Left lung (tissue), 10 donors: Measurements from ENCODE around the gene TIMM29. TPM values are rescaled to one million over a fixed set of nuclear protein-coding genes. Genes with fewer than 3 reads are reported as not detected.

Experiments
- ATAC-seq: fragments of 200-7000 bp; cut with Tn5 transposase; one replicate; pipeline ENCODE4 v1.9.1; 2020; ENCODE audit warnings: moderate library complexity
- DNase-seq, 4 donors: peaks; one replicate each; pipeline ENCODE4 v3.0.0-alpha.2; 2013 to 2020
- H3K27ac ChIP-seq, 2 donors: fragments of 200-600 bp; sonication (generic) in 1 of 2; one replicate each; pipeline versions ENCODE4 v1.5.0 to v1.8.0; 2020 to 2021
- H3K27me3 ChIP-seq, 2 donors: fragments of 200-600 bp; sonication (generic) in 1 of 2; one replicate each; pipeline versions ENCODE4 v1.5.0 to v1.8.0; 2020 to 2021
- H3K36me3 ChIP-seq, 2 donors: fragments of 200-600 bp; sonication (generic) in 1 of 2; one replicate each; pipeline versions ENCODE4 v1.5.0 to v1.8.0; 2020 to 2021
- H3K4me1 ChIP-seq, 2 donors: fragments of 200-600 bp; one replicate each; pipeline ENCODE4 v1.8.0; 2021
- H3K4me3 ChIP-seq, 2 donors: fragments of 200-600 bp; sonication (generic) in 1 of 2; one replicate each; pipeline versions ENCODE4 v1.5.0 to v1.8.0; 2020 to 2021; ENCODE audit warnings: mild to moderate bottlenecking in 1 of 2
- H3K9me3 ChIP-seq, 2 donors: fragments of 200-600 bp; sonication (generic) in 1 of 2; one replicate each; pipeline versions ENCODE4 v1.5.0 to v1.8.0; 2020 to 2021
- CTCF ChIP-seq, 2 donors: fragments of 200-600 bp; sonication (generic) in 1 of 2; IDR thresholded peaks; one replicate each; pipeline versions ENCODE4 v1.5.0 to v1.8.0; 2021; ENCODE audit warnings: antibody characterized with exemption in 2 of 2
- intact Hi-C, 2 donors: fragments of 100-400 bp; cut with DNase I; formaldehyde crosslinking; loops; one replicate each; pipeline versions ENCODE4 v1.11.2 to v1.14.2; 2022
- polyA plus RNA-seq, 6 donors: library from polyadenylated mRNA; unstranded; fragments of 120-200 nt; gene quantifications; one replicate each; pipeline ENCODE4 v1.2.1, GENCODE V29; 2013; ENCODE audit not compliant: insufficient read length in 6 of 6
- total RNA-seq, 2 donors: library from RNA; stranded (reverse); fragmentation: NEBNext Ultra II Directional; extraction: Animal tissue kit (Norgen Biotek cat#: 25700); gene quantifications; one replicate each; pipeline ENCODE4 v1.2.1, GENCODE V29; 2021
- donor health status: DM: no; HTN: yes; CAD: no.
- donor health status: DM: no; HTN: no; CAD: no.

The TIMM29 gene
- total and polyA plus RNA-seq, 8 donors = 18.8 to 28.5 (median 25.3) TPM

- no peaks in the 10 kb centered on the region for H3K27me3 ChIP-seq
- DNase-seq (peak in 1 of 4 donors; percentile 74), ATAC-seq (peak; percentile 36)
- peaks cover 0 to under 1% of the 10 kb centered on the region in 2 donors for H3K4me1 ChIP-seq
- H3K36me3 ChIP-seq = no peaks in the 10 kb centered on the region
- intact Hi-C loops = no loop called here
- no peaks in the 10 kb centered on the region for H3K9me3 ChIP-seq
- H3K27ac ChIP-seq = peak overlapping the region in 1 of 2 donors; percentile 23
- TF ChIP-seq CTCF (IDR thresholded peaks at IDR 0.05) = no peak
- H3K4me3 ChIP-seq = no peak overlapping the region
Measured at GRCh38 chr19:10891405-10892086, 37.1 kb upstream of the TIMM29 start.

- H3K36me3 ChIP-seq = no peaks in the 10 kb centered on the region
- H3K9me3 ChIP-seq = no peaks in the 10 kb centered on the region
- no peak overlapping the region for H3K4me3 ChIP-seq
- ATAC-seq = no peak
- H3K27ac ChIP-seq = no peak overlapping the region
- DNase-seq = no peak
- peaks cover 6 to 8% of the 10 kb centered on the region in 2 donors for H3K4me1 ChIP-seq
- no peaks in the 10 kb centered on the region for H3K27me3 ChIP-seq
- TF ChIP-seq CTCF (IDR thresholded peaks at IDR 0.05) = no peak
- intact Hi-C loops = no loop called here
Measured at GRCh38 chr19:10892256-10892655, 36.4 kb upstream of the TIMM29 start.

- intact Hi-C loops = no loop called here
- Histone ChIP-seq H3K4me1 (peaks cover 6 to 10% of the 10 kb centered on the region in 2 donors), H3K4me3 (no peak overlapping the region), H3K9me3 (no peaks in the 10 kb centered on the region), H3K27me3 (no peaks in the 10 kb centered on the region), H3K27ac (no peak overlapping the region), H3K36me3 (no peaks in the 10 kb centered on the region)
- TF ChIP-seq CTCF (IDR thresholded peaks at IDR 0.05) = no peak
- no peak for ATAC-seq
- DNase-seq = no peak
Measured at GRCh38 chr19:10894911-10895213, 33.7 kb upstream of the TIMM29 start.

GRCh38 chr19:10895363-10895762, 33.2 kb upstream of the TIMM29 start:
- no peaks in the 10 kb centered on the region for H3K36me3 ChIP-seq
- H3K27ac ChIP-seq = no peak overlapping the region
- H3K27me3 ChIP-seq = no peaks in the 10 kb centered on the region
- H3K4me1 ChIP-seq = peaks cover 6 to 10% of the 10 kb centered on the region in 2 donors
- intact Hi-C loops = no loop called here
- no peak overlapping the region for H3K4me3 ChIP-seq
- no peaks in the 10 kb centered on the region for H3K9me3 ChIP-seq
- TF ChIP-seq CTCF (IDR thresholded peaks at IDR 0.05) = no peak
- ATAC-seq = no peak
- no peak for DNase-seq

GRCh38 chr19:10895920-10896319, 32.7 kb upstream of the TIMM29 start:
- DNase-seq (no peak), ATAC-seq (no peak)
- no peaks in the 10 kb centered on the region for H3K9me3 ChIP-seq
- no peak overlapping the region for H3K4me3 ChIP-seq
- H3K27me3 ChIP-seq = no peaks in the 10 kb centered on the region
- peaks cover 6 to 10% of the 10 kb centered on the region in 2 donors for H3K4me1 ChIP-seq
- H3K27ac ChIP-seq = no peak overlapping the region
- intact Hi-C loops = no loop called here
- H3K36me3 ChIP-seq = no peaks in the 10 kb centered on the region
- TF ChIP-seq CTCF (IDR thresholded peaks at IDR 0.05) = no peak
